SKM-1 (cell line): ENCODE measurements around the gene TMEFF2.

Experiments
- DNase-seq: peaks from one replicate; lab custom pipeline; 2025; ENCODE audit not compliant: unreplicated experiment; lab: John Stamatoyannopoulos, UW

The TMEFF2 gene

GRCh38 chr2:192017844-192018243, 176.9 kb downstream of the TMEFF2 start:
- DNase-seq = no peak

GRCh38 chr2:192016265-192016664, 178.5 kb downstream of the TMEFF2 start:
- DNase-seq = no peak

GRCh38 chr2:192013211-192013610, 181.5 kb downstream of the TMEFF2 start:
- DNase-seq = no peak

GRCh38 chr2:192011196-192011595, 183.5 kb downstream of the TMEFF2 start:
- DNase-seq = no peak

GRCh38 chr2:192010073-192010472, 184.7 kb downstream of the TMEFF2 start:
- no peak for DNase-seq

- DNase-seq = no peak
These were observed 187.0 kb downstream of the TMEFF2 start for GRCh38 chr2:192007581-192008228.

- no peak for DNase-seq
These were observed 189.5 kb downstream of the TMEFF2 start for GRCh38 chr2:192005211-192005610.

GRCh38 chr2:192004188-192004963, 190.4 kb downstream of the TMEFF2 start:
- DNase-seq = no peak

GRCh38 chr2:192002418-192002817, 192.3 kb downstream of the TMEFF2 start:
- DNase-seq = no peak

- DNase-seq = no peak
These were observed 194.3 kb downstream of the TMEFF2 start for GRCh38 chr2:192000196-192000980.

GRCh38 chr2:191999101-191999841, 195.5 kb downstream of the TMEFF2 start:
- DNase-seq = no peak

- no peak for DNase-seq
These were observed 199.4 kb downstream of the TMEFF2 start for GRCh38 chr2:191995285-191995684.

GRCh38 chr2:191994749-191995148, 200.0 kb downstream of the TMEFF2 start:
- no peak for DNase-seq

GRCh38 chr2:191991442-191991841, 203.3 kb downstream of the TMEFF2 start:
- DNase-seq = no peak

GRCh38 chr2:191985740-191986139, 209.0 kb downstream of the TMEFF2 start:
- no peak for DNase-seq

GRCh38 chr2:191983591-191983990, 211.1 kb downstream of the TMEFF2 start:
- no peak for DNase-seq

GRCh38 chr2:191983186-191983585, 211.5 kb downstream of the TMEFF2 start:
- no peak for DNase-seq

- no peak for DNase-seq
These were observed 213.0 kb downstream of the TMEFF2 start for GRCh38 chr2:191981706-191982105.

GRCh38 chr2:191980483-191980882, 214.2 kb downstream of the TMEFF2 start:
- DNase-seq = no peak

GRCh38 chr2:191979221-191979730, 215.5 kb downstream of the TMEFF2 start:
- no peak for DNase-seq

- DNase-seq = no peak
These were observed 217.0 kb downstream of the TMEFF2 start for GRCh38 chr2:191977754-191978153.
